B cell (primary cell): ENCODE measurements around the gene BID. TPM values are rescaled to one million over a fixed set of nuclear protein-coding genes. Genes with fewer than 3 reads are reported as not detected.

ENCODE experiments used
- ATAC-seq: fragments of 200-7000 bp; cut with Tn5 transposase; one replicate; pipeline ENCODE4 v1.10.0; 2021; ENCODE audit warnings: low read depth, mild to moderate bottlenecking, moderate number of reproducible peaks, moderate library complexity
- CTCF ChIA-PET: fragments of 350-600 bp; sonication (Branson Sonifier 250); formaldehyde crosslinking; loops from one replicate; lab custom pipeline; 2021; ENCODE audit warnings: antibody characterized with exemption, inconsistent platforms; lab: Charles Lee
- POLR2A ChIA-PET: fragments of 350-600 bp; sonication (Branson Sonifier 250); formaldehyde crosslinking; loops from one replicate; lab custom pipeline; 2021; ENCODE audit warnings: antibody characterized with exemption; lab: Charles Lee
- DNase-seq: peaks from one replicate; pipeline ENCODE4 v3.0.0; 2013
- H2AFZ ChIP-seq: 2 replicates; pipeline ENCODE4 v1.6.1; 2012; ENCODE audit warnings: mild to moderate bottlenecking, low read depth, low read length; ENCODE audit not compliant: insufficient read depth, poor library complexity, severe bottlenecking
- H3K27ac ChIP-seq, 2 donors: 1 replicate in 1 of 2; 2 replicates in 1 of 2; pipeline ENCODE4 v1.5.1; 2012 to 2013; ENCODE audit warnings: low read length in 2 of 2, mild to moderate bottlenecking in 2 of 2, moderate library complexity in 1 of 2
- H3K27me3 ChIP-seq, 4 experiments: fragments of 200-600 bp in 1 of 4; sonication (generic) in 1 of 4; replicated peaks in 1 of 4; 1 replicate in 2 of 4; 2 replicates in 2 of 4; pipeline versions ENCODE4 v1.6.1 to v1.7.0; 2013 to 2016; ENCODE audit warnings: low read length in 3 of 4, mild to moderate bottlenecking in 2 of 4, mixed read lengths in 1 of 4, moderate library complexity in 1 of 4; ENCODE audit not compliant: insufficient read depth in 4 of 4, control insufficient read depth in 3 of 4; ENCODE audit errors: control extremely low read depth in 1 of 4
- H3K36me3 ChIP-seq, 2 experiments: replicated peaks in 1 of 2; 1 replicate in 1 of 2; 2 replicates in 1 of 2; pipeline versions ENCODE4 v1.6.1 to v1.7.1; 2013; ENCODE audit warnings: low read length in 1 of 2; ENCODE audit not compliant: insufficient read depth in 2 of 2, control insufficient read depth in 1 of 2; ENCODE audit errors: control extremely low read depth in 1 of 2, extremely low read depth in 1 of 2
- H3K4me1 ChIP-seq, 2 donors: fragments of 200-600 bp in 1 of 2; sonication (generic) in 1 of 2; 1 replicate in 1 of 2; 2 replicates in 1 of 2; pipeline versions ENCODE4 v1.5.1 to v1.6.1; 2013 to 2017; ENCODE audit warnings: low read length in 2 of 2; ENCODE audit not compliant: control insufficient read depth in 2 of 2, insufficient read depth in 2 of 2
- H3K4me2 ChIP-seq: replicated peaks from 2 replicates; pipeline ENCODE3; 2012; ENCODE audit warnings: mild to moderate bottlenecking, low read depth, low read length; ENCODE audit not compliant: poor library complexity, severe bottlenecking
- H3K4me3 ChIP-seq, 5 experiments: fragments of 200-600 bp in 1 of 5; sonication (generic) in 1 of 5; 1 replicate in 3 of 5; 2 replicates in 2 of 5; pipeline versions ENCODE4 v1.5.1 to v1.7.0; 2011 to 2016; ENCODE audit warnings: low read length in 4 of 5, mild to moderate bottlenecking in 4 of 5, low read depth in 2 of 5, control low read depth in 1 of 5, moderate library complexity in 1 of 5; ENCODE audit not compliant: insufficient read depth in 1 of 5; ENCODE audit errors: control extremely low read depth in 1 of 5, extremely low read depth in 1 of 5
- H3K79me2 ChIP-seq: fragments of 200-600 bp; sonication (generic); one replicate; pipeline ENCODE4 v1.6.0; 2016; ENCODE audit warnings: low read length; ENCODE audit not compliant: control insufficient read depth, insufficient read depth
- H3K9ac ChIP-seq: fragments of 200-600 bp; sonication (generic); 2 replicates; pipeline ENCODE4 v1.6.1; 2017; ENCODE audit warnings: mild to moderate bottlenecking, low read length, moderate library complexity
- H3K9me3 ChIP-seq, 3 donors: one replicate each; pipeline versions ENCODE4 v1.6.1 to v1.7.1; 2013; ENCODE audit warnings: low read length in 2 of 3; ENCODE audit not compliant: control insufficient read depth in 2 of 3, insufficient read depth in 1 of 3; ENCODE audit errors: control extremely low read depth in 1 of 3
- H4K20me1 ChIP-seq: 2 replicates; pipeline ENCODE4 v1.6.0; 2012; ENCODE audit warnings: mild to moderate bottlenecking, low read length; ENCODE audit not compliant: insufficient read depth, control insufficient read depth, poor library complexity, severe bottlenecking
- H3K27ac Mint-ChIP-seq: one replicate; pipeline ENCODE4 v1.8.0; 2021; ENCODE audit warnings: mixed read lengths
- H3K27me3 Mint-ChIP-seq: one replicate; pipeline ENCODE4 v1.8.0; 2021; ENCODE audit warnings: mixed read lengths
- H3K4me1 Mint-ChIP-seq: one replicate; pipeline ENCODE4 v1.8.0; 2021; ENCODE audit warnings: mixed read lengths
- H3K4me3 Mint-ChIP-seq: one replicate; pipeline ENCODE4 v1.8.0; 2021; ENCODE audit warnings: mixed read lengths
- H3K9me3 Mint-ChIP-seq: one replicate; pipeline ENCODE4 v1.8.0; 2022; ENCODE audit warnings: mixed read lengths; ENCODE audit not compliant: insufficient read depth
- EZH2 ChIP-seq: IDR thresholded peaks from 2 replicates; pipeline ENCODE4 v1.6.1; 2012; ENCODE audit warnings: borderline replicate concordance, low read depth, mild to moderate bottlenecking, moderate library complexity, low read length; ENCODE audit not compliant: insufficient read depth, poor library complexity, severe bottlenecking
- WGBS: methylation state at CpG from one replicate; pipeline ENCODE4 v1.1.5; 2013; ENCODE audit warnings: missing lambda C conversion rate; ENCODE audit not compliant: insufficient coverage; 5-methylcytosine and 5-hydroxymethylcytosine counted together
- intact Hi-C: fragments of 100-400 bp; cut with micrococcal nuclease; formaldehyde crosslinking; loops from one replicate; pipeline ENCODE4 v1.10.0; 2022
- polyA plus RNA-seq: library from polyadenylated mRNA; depleted of rRNA; stranded (reverse); fragments of >200 nt; gene quantifications from 2 replicates; pipeline ENCODE4 v1.2.3, GENCODE V29; 2012
- total RNA-seq, 2 donors: library from RNA; stranded (reverse); fragments of 120-200 nt in 1 of 2; gene quantifications; 1 replicate in 1 of 2; 2 replicates in 1 of 2; pipeline versions ENCODE4 v1.2.3 to v1.2.4, GENCODE V29; 2013 to 2022
- TF ChIP-seq, protein P1 (sequence below): fragments of 200-600 bp; IDR thresholded peaks from one replicate; pipeline ENCODE4 v1.8.0; 2022; ENCODE audit warnings: antibody characterized with exemption, mild to moderate bottlenecking

Gene BID
- total and polyA plus RNA-seq, 2 donors (not counting 1 experiment from before 2014, with no cell fraction given): 17.5 to 23.3 TPM

DNA sequence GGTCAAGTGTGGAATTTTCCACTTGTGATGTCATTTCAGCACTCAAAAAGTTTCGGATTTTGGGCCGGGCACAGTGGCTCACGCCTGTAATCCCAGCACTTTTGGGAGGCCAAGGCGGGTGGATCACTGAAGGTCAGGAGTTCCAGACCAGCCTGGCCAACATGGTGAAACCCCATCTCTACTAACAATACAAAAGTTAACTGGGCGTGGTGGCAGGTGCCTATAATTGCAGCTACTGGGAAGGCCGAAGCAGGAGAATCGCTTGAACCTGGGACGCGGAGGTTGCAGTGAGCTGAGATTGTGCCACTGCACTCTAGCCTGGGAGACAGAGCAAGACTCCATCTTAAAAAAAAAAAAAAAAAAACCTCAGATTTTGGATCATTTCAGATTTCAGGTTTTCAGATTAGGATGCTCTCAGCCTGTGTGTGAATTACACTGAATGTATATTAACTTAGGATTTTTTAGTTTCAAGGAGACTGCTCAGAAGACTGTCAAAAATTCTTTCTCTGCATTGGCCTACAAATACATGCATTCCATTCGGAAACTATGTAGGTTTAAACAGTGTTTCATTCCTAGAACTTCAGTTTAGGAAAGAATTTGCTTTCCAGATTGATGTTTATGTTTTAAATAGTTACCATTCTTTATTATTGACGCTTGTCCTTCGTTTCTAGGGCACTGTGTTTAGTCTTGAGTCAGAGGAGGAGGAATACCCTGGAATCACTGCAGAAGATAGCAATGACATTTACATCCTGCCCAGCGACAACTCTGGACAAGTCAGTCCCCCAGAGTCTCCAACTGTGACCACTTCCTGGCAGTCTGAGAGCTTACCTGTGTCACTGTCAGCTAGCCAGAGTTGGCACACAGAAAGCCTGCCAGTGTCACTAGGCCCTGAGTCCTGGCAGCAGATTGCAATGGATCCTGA is 48.0 kb downstream of the BID start:
- Histone ChIP-seq H3K27me3 (no peaks in the 10 kb centered on the region), H3K4me3 (no peak overlapping the region), H3K9me3 (no peaks in the 10 kb centered on the region), H3K4me2 (no peak overlapping the region), H3K9ac (no peak overlapping the region), H3K36me3 (peaks cover 1 to 31% of the 10 kb centered on the region in 2 experiments), H3K27ac (no peak overlapping the region), H3K79me2 (no peaks in the 10 kb centered on the region), H4K20me1 (no peaks in the 10 kb centered on the region), H3K4me1 (no peaks in the 10 kb centered on the region), H2AFZ (no peak overlapping the region)
- no peaks in the 10 kb centered on the region for H3K27me3 Mint-ChIP-seq
- peaks cover 6% of the 10 kb centered on the region for H3K4me1 Mint-ChIP-seq
- peak overlapping the region; percentile 21 for H3K27ac Mint-ChIP-seq
- CTCF ChIA-PET: no interaction called here
- POLR2A ChIA-PET: interaction anchor here (0.6 kb wide), 1 partner anchor 9 kb away, joined by 9 read pairs; no protein-coding TSS in a partner anchor
- DNase-seq: no peak
- WGBS: 99% methylated on average over 7 of the region's 13 CpGs
- intact Hi-C loops: no loop called here
- no peak for ATAC-seq
- TF ChIP-seq, protein P1, sequence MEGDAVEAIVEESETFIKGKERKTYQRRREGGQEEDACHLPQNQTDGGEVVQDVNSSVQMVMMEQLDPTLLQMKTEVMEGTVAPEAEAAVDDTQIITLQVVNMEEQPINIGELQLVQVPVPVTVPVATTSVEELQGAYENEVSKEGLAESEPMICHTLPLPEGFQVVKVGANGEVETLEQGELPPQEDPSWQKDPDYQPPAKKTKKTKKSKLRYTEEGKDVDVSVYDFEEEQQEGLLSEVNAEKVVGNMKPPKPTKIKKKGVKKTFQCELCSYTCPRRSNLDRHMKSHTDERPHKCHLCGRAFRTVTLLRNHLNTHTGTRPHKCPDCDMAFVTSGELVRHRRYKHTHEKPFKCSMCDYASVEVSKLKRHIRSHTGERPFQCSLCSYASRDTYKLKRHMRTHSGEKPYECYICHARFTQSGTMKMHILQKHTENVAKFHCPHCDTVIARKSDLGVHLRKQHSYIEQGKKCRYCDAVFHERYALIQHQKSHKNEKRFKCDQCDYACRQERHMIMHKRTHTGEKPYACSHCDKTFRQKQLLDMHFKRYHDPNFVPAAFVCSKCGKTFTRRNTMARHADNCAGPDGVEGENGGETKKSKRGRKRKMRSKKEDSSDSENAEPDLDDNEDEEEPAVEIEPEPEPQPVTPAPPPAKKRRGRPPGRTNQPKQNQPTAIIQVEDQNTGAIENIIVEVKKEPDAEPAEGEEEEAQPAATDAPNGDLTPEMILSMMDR: no peak
- TF ChIP-seq EZH2: no peak
- no peak overlapping the region for H3K4me3 Mint-ChIP-seq
- H3K9me3 Mint-ChIP-seq: no peaks in the 10 kb centered on the region

- Histone ChIP-seq H3K4me2 (no peak overlapping the region), H3K9ac (no peak overlapping the region), H3K27ac (no peak overlapping the region), H3K79me2 (no peaks in the 10 kb centered on the region), H3K36me3 (peaks cover 1 to 31% of the 10 kb centered on the region in 2 experiments), H2AFZ (no peak overlapping the region), H3K4me1 (no peaks in the 10 kb centered on the region), H3K9me3 (no peaks in the 10 kb centered on the region), H4K20me1 (no peaks in the 10 kb centered on the region), H3K27me3 (no peaks in the 10 kb centered on the region), H3K4me3 (no peak overlapping the region)
- H3K4me1 Mint-ChIP-seq: peaks cover 6% of the 10 kb centered on the region
- no peak for ATAC-seq
- no peaks in the 10 kb centered on the region for H3K27me3 Mint-ChIP-seq
- no peak for DNase-seq
- H3K4me3 Mint-ChIP-seq: no peak overlapping the region
- intact Hi-C loops: no loop called here
- TF ChIP-seq, protein P1: no peak
- no peak for TF ChIP-seq EZH2
- no peaks in the 10 kb centered on the region for H3K9me3 Mint-ChIP-seq
- CTCF ChIA-PET: no interaction called here
- POLR2A ChIA-PET: no interaction called here
- peak overlapping the region; percentile 38 for H3K27ac Mint-ChIP-seq
Observed at GRCh38 chr22:17725500-17725796, 48.8 kb downstream of the BID start.
